K562 (cell line): ENCODE measurements around the gene SYNPR. TPM values are rescaled to one million over a fixed set of nuclear protein-coding genes. Genes with fewer than 3 reads are reported as not detected.

Experiments
- ATAC-seq: fragments of 200-7000 bp; cut with Tn5 transposase; 3 replicates; pipeline ENCODE4 v1.9.1; 2020; ENCODE audit warnings: moderate library complexity
- BruUV-seq: library from RNA; stranded (reverse); fragments of 400-500 nt; replicated peaks from 2 replicates; lab custom pipeline; 2021; lab: Mats Ljungman, UMichigan
- CTCF ChIA-PET: fragments of 300-600 bp; formaldehyde crosslinking; extraction: SDS; loops from one replicate; lab custom pipeline; 2021; ENCODE audit warnings: low intra/inter-chr PET ratio; lab: Yijun Ruan, JAX
- POLR2A ChIA-PET: fragments of 300-600, 350-650 bp; sonication (Branson Sonifier 250); formaldehyde crosslinking; extraction: SDS; loops from one replicate; lab custom pipeline; 2021; ENCODE audit warnings: antibody characterized with exemption, inconsistent platforms; lab: Yijun Ruan, JAX
- DNase-seq, 4 experiments: peaks; one replicate each; pipeline versions ENCODE4 v3.0.0 to v3.0.0-alpha.2; 2011 to 2018; ENCODE audit warnings: low spot score in 3 of 4, mixed read lengths in 3 of 4; ENCODE audit errors: extremely low read depth in 1 of 4
- FAIRE-seq: peaks from 2 replicates; lab custom pipeline; 2011; peaks lifted over from hg19 to GRCh38; lab: Jason Lieb, UNC
- H2AFZ ChIP-seq: 2 replicates; pipeline ENCODE4 v1.6.0; 2011; ENCODE audit warnings: low read depth, low read length, control low read depth, inconsistent platforms
- H3K27ac ChIP-seq: fragments of 200-600 bp; 3 replicates; pipeline ENCODE4 v1.8.0; 2011; ENCODE audit warnings: low read depth, mild to moderate bottlenecking, control low read depth, inconsistent platforms, low read length, moderate library complexity, mixed read lengths; ENCODE audit errors: extremely low read depth
- H3K27me3 ChIP-seq, 2 experiments: fragments of 300-600 bp in 1 of 2; 2 replicates in 1 of 2; 3 replicates in 1 of 2; pipeline versions ENCODE4 v1.6.0 to v1.8.0; 2011; ENCODE audit warnings: inconsistent platforms in 2 of 2, low read length in 2 of 2, mild to moderate bottlenecking in 1 of 2, mixed read lengths in 1 of 2, moderate library complexity in 1 of 2; ENCODE audit not compliant: control insufficient read depth in 2 of 2, insufficient read depth in 2 of 2
- H3K36me3 ChIP-seq: fragments of 300-600 bp; 3 replicates; pipeline ENCODE4 v1.8.0; 2011; ENCODE audit warnings: mild to moderate bottlenecking, low read length, inconsistent platforms; ENCODE audit not compliant: control insufficient read depth, insufficient read depth
- H3K4me1 ChIP-seq, 2 experiments: fragments of 200-600 bp in 1 of 2; replicated peaks in 1 of 2; 2 replicates in 1 of 2; 3 replicates in 1 of 2; pipeline versions ENCODE4 v1.5.1 to v1.8.0; 2011; ENCODE audit warnings: inconsistent platforms in 2 of 2, low read length in 2 of 2, mild to moderate bottlenecking in 1 of 2, mixed read lengths in 1 of 2, moderate library complexity in 1 of 2; ENCODE audit not compliant: control insufficient read depth in 2 of 2, insufficient read depth in 2 of 2
- H3K4me2 ChIP-seq: 2 replicates; pipeline ENCODE4 v1.6.1; 2011; ENCODE audit warnings: low read length, control low read depth, inconsistent platforms, mixed read lengths; ENCODE audit not compliant: insufficient read depth
- H3K4me3 ChIP-seq: fragments of 200-600 bp; sonication (generic), shearing (Covaris generic); 2 replicates; pipeline ENCODE4 v1.5.1; 2016; ENCODE audit warnings: control low read depth, inconsistent platforms
- H3K79me2 ChIP-seq: fragments of 200-600 bp; 3 replicates; pipeline ENCODE4 v1.8.0; 2011; ENCODE audit warnings: low read length, inconsistent platforms; ENCODE audit not compliant: control insufficient read depth, insufficient read depth
- H3K9ac ChIP-seq, 2 experiments: 2 replicates each; pipeline versions ENCODE4 v1.6.0 to v1.6.1; 2011; ENCODE audit warnings: low read depth in 2 of 2, low read length in 2 of 2, control low read depth in 1 of 2, inconsistent platforms in 1 of 2, mild to moderate bottlenecking in 1 of 2, mixed read lengths in 1 of 2; ENCODE audit not compliant: insufficient read depth in 1 of 2
- H3K9me1 ChIP-seq: one replicate; pipeline ENCODE4 v1.6.0; 2011; ENCODE audit warnings: inconsistent platforms, mild to moderate bottlenecking, low read length, moderate library complexity; ENCODE audit not compliant: control insufficient read depth, insufficient read depth
- H3K9me3 ChIP-seq: replicated peaks from 2 replicates; pipeline ENCODE4 v1.5.1; 2011; ENCODE audit warnings: low read depth, low read length, inconsistent platforms; ENCODE audit not compliant: control insufficient read depth, insufficient read depth
- H4K20me1 ChIP-seq: replicated peaks from 2 replicates; pipeline ENCODE4 v1.6.1; 2011; ENCODE audit warnings: low read length, inconsistent platforms, mixed read lengths; ENCODE audit not compliant: control insufficient read depth, insufficient read depth
- CBFA2T3 ChIP-seq: fragments of 450-650 bp; IDR thresholded peaks from 2 replicates; pipeline ENCODE4 v1.6.1; 2017
- CHD1 ChIP-seq: fragments of 200-600 bp; sonication (generic); IDR thresholded peaks from one replicate; pipeline ENCODE4 v1.6.1; 2012; ENCODE audit warnings: mild to moderate bottlenecking, moderate library complexity, low read length, inconsistent platforms
- FOXP1 ChIP-seq: sonication (generic); formaldehyde crosslinking; IDR thresholded peaks from 2 replicates; pipeline ENCODE4 v1.8.0; 2022; ENCODE audit warnings: mild to moderate bottlenecking, missing genetic modification reagents
- HNRNPLL ChIP-seq: fragments of 200-400 bp; formaldehyde crosslinking; IDR thresholded peaks from 2 replicates; pipeline ENCODE4 v1.6.1; 2017; ENCODE audit warnings: low read length, low read depth, mild to moderate bottlenecking; ENCODE audit not compliant: poor library complexity, severe bottlenecking
- KLF13 ChIP-seq: fragments of 450-650 bp; IDR thresholded peaks from 2 replicates; pipeline ENCODE4 v1.6.1; 2016; ENCODE audit warnings: missing genetic modification characterization, low read depth, mild to moderate bottlenecking, missing compliant biosample characterization, moderate library complexity, borderline replicate concordance
- SETDB1 ChIP-seq: IDR thresholded peaks from one replicate; pipeline ENCODE4 v1.6.1; 2012; ENCODE audit warnings: low read length, control low read depth, inconsistent platforms
- XRCC3 ChIP-seq: fragments of 450-650 bp; IDR thresholded peaks from 2 replicates; pipeline ENCODE4 v1.6.1; 2017; ENCODE audit warnings: mild to moderate bottlenecking, moderate library complexity
- ZNF121 ChIP-seq: sonication (generic); formaldehyde crosslinking; conservative IDR thresholded peaks from 2 replicates; pipeline ENCODE4 v1.8.0; 2022; ENCODE audit warnings: missing genetic modification reagents
- ZNF174 ChIP-seq: fragments of 250-450 bp; sonication (Bioruptor Pico); IDR thresholded peaks from 2 replicates; pipeline ENCODE4 v1.4.0; 2020; ENCODE audit warnings: mild to moderate bottlenecking
- ZNF785 ChIP-seq: fragments of 250-450 bp; sonication (Bioruptor Pico); IDR thresholded peaks from 2 replicates; pipeline ENCODE4 v1.4.0; 2020; ENCODE audit warnings: mild to moderate bottlenecking
- WGBS: fragments of 100-300 bp; shearing (Covaris generic); methylation state at CpG from one replicate; pipeline ENCODE4 v1.1.6; 2016; ENCODE audit warnings: low coverage, mixed read lengths; ENCODE audit not compliant: insufficient coverage; ENCODE audit errors: missing lambda C conversion rate; 5-methylcytosine and 5-hydroxymethylcytosine counted together
- in situ Hi-C: fragments of 300-500 bp; cut with MboI; formaldehyde crosslinking; loops from 4 replicates; pipeline ENCODE4 v1.15.0; 2018; ENCODE audit warnings: inconsistent platforms, mixed read lengths
- intact Hi-C: fragments of 100-400 bp; cut with micrococcal nuclease; formaldehyde crosslinking; loops from 2 replicates; pipeline ENCODE4 v1.14.2; 2022
- polyA plus RNA-seq, 8 experiments: library from polyadenylated mRNA; depleted of rRNA in 4 of 8; stranded (reverse) in 5 of 8; unstranded in 3 of 8; fragments of >200 nt; fragmentation: Nextera tagmentation in 2 of 8; fragmentation: Illumina TruSeq in 1 of 8; extraction: Ambion mirVana in 2 of 8; extraction: Trizol in 1 of 8; gene quantifications; 2 replicates each; pipeline versions ENCODE4 v1.2.1 to v1.2.3, GENCODE V29; 2011 to 2014; ENCODE audit warnings: inconsistent platforms in 1 of 8, missing spikeins in 1 of 8
- total RNA-seq, 7 experiments: library from RNA; depleted of rRNA in 6 of 7; stranded (reverse); fragments of >200 nt in 6 of 7; fragmentation: Illumina TruSeq in 2 of 7; extraction: Trizol in 2 of 7; gene quantifications; 2 replicates each; pipeline versions ENCODE4 v1.2.1 to v1.2.3, GENCODE V29; 2011 to 2021; ENCODE audit warnings: low replicate concordance in 1 of 7

The SYNPR gene
- total and polyA plus RNA-seq, 9 of the 15 experiments (the other 6 are each of a cell fraction or from before 2014, with no cell fraction given): not detected

- BruUV-seq: no TSS peak
- Histone ChIP-seq H3K4me1 (peaks cover 0 to 9% of the 10 kb centered on the region in 2 experiments; a peak in 3 of 5 replicates), H3K9ac (no peak overlapping the region), H3K9me3 (no peaks in the 10 kb centered on the region), H3K9me1 (no peaks in the 10 kb centered on the region), H4K20me1 (no peaks in the 10 kb centered on the region), H3K27ac (no peak overlapping the region), H3K79me2 (no peaks in the 10 kb centered on the region), H3K27me3 (no peaks in the 10 kb centered on the region), H3K4me2 (no peak overlapping the region), H2AFZ (no peak overlapping the region), H3K4me3 (no peak overlapping the region), H3K36me3 (no peaks in the 10 kb centered on the region)
- 0% methylated on average over 3 of the region's 3 CpGs for WGBS
- in situ Hi-C loops: no loop called here
- ATAC-seq (no peak), DNase-seq (no peak), FAIRE-seq (no peak)
- intact Hi-C loops: no loop called here
- ChIA-PET CTCF (no interaction called here), POLR2A (no interaction called here)
- TF ChIP-seq ZNF785 (no peak), FOXP1 (CRISPR knock-in tag) (no peak), HNRNPLL (no peak), CHD1 (no peak), ZNF121 (CRISPR knock-in tag) (no peak), CBFA2T3 (no peak), ZNF174 (CRISPR knock-in tag) (no peak), SETDB1 (no peak), KLF13 (tag) (no peak), XRCC3 (no peak)
These were observed 66.6 kb downstream of the SYNPR start for GRCh38 chr3:63344661-63345060.
